Measurements from ENCODE around the gene GDPD5.
A peak's percentile ranks its signal among the peaks of the same experiment; 100 is the strongest.

GDPD5 gene

GRCh38 chr11:75527938-75528735 is 2.4 kb upstream of the GDPD5 start:
- H3K4me1 ChIP-seq (ENCODE audit: insufficient read depth, low read length) = peaks cover 4% of the 10 kb centered on the region; the same call in 1 of the 2 replicates
- H3K9me3 ChIP-seq (ENCODE audit: insufficient read depth, low read depth, low read length) = no peaks in the 10 kb centered on the region
- H3K9ac ChIP-seq (ENCODE audit: low read depth, low read length) = no peak overlapping the region
- no peak overlapping the region for H3K27ac ChIP-seq (ENCODE audit: low read length)
- peaks cover 33% of the 10 kb centered on the region for H3K27me3 ChIP-seq (ENCODE audit: insufficient read depth, low read length)
- H3K4me3 ChIP-seq (ENCODE audit: low read length) = no peak overlapping the region
- H3K36me3 ChIP-seq (ENCODE audit: insufficient read depth, low read depth, low read length) = no peaks in the 10 kb centered on the region

GRCh38 chr11:75527130-75527529 is 1.4 kb upstream of the GDPD5 start:
- Histone ChIP-seq H3K9me3 (ENCODE audit: insufficient read depth, low read depth, low read length) (no peaks in the 10 kb centered on the region), H3K9ac (ENCODE audit: low read depth, low read length) (no peak overlapping the region), H3K27me3 (ENCODE audit: insufficient read depth, low read length) (peaks cover 39% of the 10 kb centered on the region), H3K4me3 (ENCODE audit: low read length) (no peak overlapping the region), H3K36me3 (ENCODE audit: insufficient read depth, low read depth, low read length) (no peaks in the 10 kb centered on the region), H3K27ac (ENCODE audit: low read length) (no peak overlapping the region), H3K4me1 (ENCODE audit: insufficient read depth, low read length) (peaks cover 2% of the 10 kb centered on the region; the same call in 1 of the 2 replicates)

- peaks cover 39% of the 10 kb centered on the region for H3K27me3 ChIP-seq (ENCODE audit: insufficient read depth, low read length)
- peak overlapping the region; percentile 79; the same call in 1 of the 2 replicates for H3K9ac ChIP-seq (ENCODE audit: low read depth, low read length)
- no peak overlapping the region for H3K27ac ChIP-seq (ENCODE audit: low read length)
- H3K4me3 ChIP-seq (ENCODE audit: low read length) = peak overlapping the region; percentile 81
- H3K9me3 ChIP-seq (ENCODE audit: insufficient read depth, low read depth, low read length) = no peaks in the 10 kb centered on the region
- no peaks in the 10 kb centered on the region for H3K4me1 ChIP-seq (ENCODE audit: insufficient read depth, low read length)
- no peaks in the 10 kb centered on the region for H3K36me3 ChIP-seq (ENCODE audit: insufficient read depth, low read depth, low read length)
Measured at GRCh38 chr11:75526192-75526541, 426 bp upstream of the GDPD5 start.

GRCh38 chr11:75524665-75525432 is 892 bp downstream of the GDPD5 start:
- Histone ChIP-seq H3K9me3 (ENCODE audit: insufficient read depth, low read depth, low read length) (no peaks in the 10 kb centered on the region), H3K27ac (ENCODE audit: low read length) (no peak overlapping the region), H3K9ac (ENCODE audit: low read depth, low read length) (no peak overlapping the region), H3K36me3 (ENCODE audit: insufficient read depth, low read depth, low read length) (no peaks in the 10 kb centered on the region), H3K4me1 (ENCODE audit: insufficient read depth, low read length) (no peaks in the 10 kb centered on the region), H3K27me3 (ENCODE audit: insufficient read depth, low read length) (peaks cover 39% of the 10 kb centered on the region), H3K4me3 (ENCODE audit: low read length) (peak overlapping the region; percentile 81)

- Histone ChIP-seq H3K4me1 (ENCODE audit: insufficient read depth, low read length) (no peaks in the 10 kb centered on the region), H3K27ac (ENCODE audit: low read length) (no peak overlapping the region), H3K4me3 (ENCODE audit: low read length) (peak overlapping the region; percentile 81; the same call in 1 of the 2 replicates), H3K36me3 (ENCODE audit: insufficient read depth, low read depth, low read length) (no peaks in the 10 kb centered on the region), H3K27me3 (ENCODE audit: insufficient read depth, low read length) (peaks cover 39% of the 10 kb centered on the region), H3K9me3 (ENCODE audit: insufficient read depth, low read depth, low read length) (no peaks in the 10 kb centered on the region), H3K9ac (ENCODE audit: low read depth, low read length) (no peak overlapping the region)
Measured at GRCh38 chr11:75523811-75524664, 1.7 kb downstream of the GDPD5 start.

GRCh38 chr11:75523189-75523588 is 2.6 kb downstream of the GDPD5 start:
- Histone ChIP-seq H3K27ac (ENCODE audit: low read length) (no peak overlapping the region), H3K36me3 (ENCODE audit: insufficient read depth, low read depth, low read length) (no peaks in the 10 kb centered on the region), H3K4me3 (ENCODE audit: low read length) (no peak overlapping the region), H3K9me3 (ENCODE audit: insufficient read depth, low read depth, low read length) (no peaks in the 10 kb centered on the region), H3K9ac (ENCODE audit: low read depth, low read length) (no peak overlapping the region), H3K27me3 (ENCODE audit: insufficient read depth, low read length) (peaks cover 39% of the 10 kb centered on the region), H3K4me1 (ENCODE audit: insufficient read depth, low read length) (peaks cover 5% of the 10 kb centered on the region; the same call in 1 of the 2 replicates)

GRCh38 chr11:75522286-75523044 is 3.3 kb downstream of the GDPD5 start:
- Histone ChIP-seq H3K9ac (ENCODE audit: low read depth, low read length) (no peak overlapping the region), H3K36me3 (ENCODE audit: insufficient read depth, low read depth, low read length) (no peaks in the 10 kb centered on the region), H3K4me3 (ENCODE audit: low read length) (no peak overlapping the region), H3K4me1 (ENCODE audit: insufficient read depth, low read length) (peaks cover 7% of the 10 kb centered on the region; the same call in 1 of the 2 replicates), H3K27me3 (ENCODE audit: insufficient read depth, low read length) (peaks cover 39% of the 10 kb centered on the region), H3K27ac (ENCODE audit: low read length) (no peak overlapping the region), H3K9me3 (ENCODE audit: insufficient read depth, low read depth, low read length) (no peaks in the 10 kb centered on the region)

GRCh38 chr11:75520688-75521087 is 5.1 kb downstream of the GDPD5 start:
- H3K9ac ChIP-seq (ENCODE audit: low read depth, low read length) = no peak overlapping the region
- no peaks in the 10 kb centered on the region for H3K36me3 ChIP-seq (ENCODE audit: insufficient read depth, low read depth, low read length)
- peaks cover 30% of the 10 kb centered on the region for H3K27me3 ChIP-seq (ENCODE audit: insufficient read depth, low read length)
- H3K27ac ChIP-seq (ENCODE audit: low read length) = no peak overlapping the region
- H3K9me3 ChIP-seq (ENCODE audit: insufficient read depth, low read depth, low read length) = no peaks in the 10 kb centered on the region
- peaks cover 7% of the 10 kb centered on the region; the same call in 1 of the 2 replicates for H3K4me1 ChIP-seq (ENCODE audit: insufficient read depth, low read length)
- no peak overlapping the region for H3K4me3 ChIP-seq (ENCODE audit: low read length)

- H3K36me3 ChIP-seq (ENCODE audit: insufficient read depth, low read depth, low read length) = no peaks in the 10 kb centered on the region
- H3K27me3 ChIP-seq (ENCODE audit: insufficient read depth, low read length) = peaks cover 14% of the 10 kb centered on the region
- no peaks in the 10 kb centered on the region for H3K9me3 ChIP-seq (ENCODE audit: insufficient read depth, low read depth, low read length)
- no peak overlapping the region for H3K27ac ChIP-seq (ENCODE audit: low read length)
- H3K4me1 ChIP-seq (ENCODE audit: insufficient read depth, low read length) = peaks cover 7% of the 10 kb centered on the region; the same call in 1 of the 2 replicates
- H3K9ac ChIP-seq (ENCODE audit: low read depth, low read length) = no peak overlapping the region
- H3K4me3 ChIP-seq (ENCODE audit: low read length) = no peak overlapping the region
Measured at GRCh38 chr11:75518771-75519653, 6.7 kb downstream of the GDPD5 start.

- no peaks in the 10 kb centered on the region for H3K9me3 ChIP-seq (ENCODE audit: insufficient read depth, low read depth, low read length)
- H3K27me3 ChIP-seq (ENCODE audit: insufficient read depth, low read length) = peaks cover 6% of the 10 kb centered on the region
- no peaks in the 10 kb centered on the region for H3K36me3 ChIP-seq (ENCODE audit: insufficient read depth, low read depth, low read length)
- H3K4me1 ChIP-seq (ENCODE audit: insufficient read depth, low read length) = peaks cover 7% of the 10 kb centered on the region; the same call in 1 of the 2 replicates
- H3K4me3 ChIP-seq (ENCODE audit: low read length) = no peak overlapping the region
- H3K9ac ChIP-seq (ENCODE audit: low read depth, low read length) = no peak overlapping the region
- H3K27ac ChIP-seq (ENCODE audit: low read length) = no peak overlapping the region
Measured at GRCh38 chr11:75518204-75518549, 7.6 kb downstream of the GDPD5 start.

Measured in iPS-20b (cell line).